HepG2 (cell line): ENCODE data around the gene MAPK7. TPM values are rescaled to one million over a fixed set of nuclear protein-coding genes. Genes with fewer than 3 reads are reported as not detected.

Experiments used
- CBX5 ChIP-seq: sonication (generic); formaldehyde crosslinking; IDR thresholded peaks from 2 replicates; pipeline ENCODE4 v1.4.0; 2020; ENCODE audit warnings: missing genetic modification reagents, borderline replicate concordance
- CREBL2 ChIP-seq: sonication (generic); formaldehyde crosslinking; IDR thresholded peaks from 2 replicates; pipeline ENCODE4 v1.8.1; 2023; ENCODE audit warnings: missing genetic modification reagents, mild to moderate bottlenecking, borderline replicate concordance
- CTCF ChIP-seq: sonication (generic); formaldehyde crosslinking; IDR thresholded peaks from 2 replicates; pipeline ENCODE4 v1.5.0; 2020; ENCODE audit warnings: mild to moderate bottlenecking, missing genetic modification reagents, moderate library complexity
- DBP ChIP-seq: sonication (generic); formaldehyde crosslinking; IDR thresholded peaks from 2 replicates; pipeline ENCODE4 v1.4.0; 2020; ENCODE audit warnings: missing genetic modification reagents; ENCODE audit errors: not compliant biosample characterization
- GTF3A ChIP-seq: sonication (generic); formaldehyde crosslinking; conservative IDR thresholded peaks from 2 replicates; pipeline ENCODE4 v1.4.0; 2020; ENCODE audit warnings: mild to moderate bottlenecking, missing genetic modification reagents
- HNF4G ChIP-seq, 2 experiments: sonication (generic) in 1 of 2; formaldehyde crosslinking in 1 of 2; IDR thresholded peaks; 2 replicates each; pipeline versions ENCODE4 v1.4.0 to v1.6.1; 2011 to 2020; ENCODE audit warnings: borderline replicate concordance in 2 of 2, low read depth in 2 of 2, mild to moderate bottlenecking in 2 of 2, low read length in 1 of 2, missing genetic modification reagents in 1 of 2, moderate library complexity in 1 of 2
- IRF2 ChIP-seq: IDR thresholded peaks from 2 replicates; pipeline ENCODE4 v1.6.1; 2018; ENCODE audit warnings: missing genetic modification reagents, missing compliant biosample characterization
- KDM5B ChIP-seq: sonication (generic); formaldehyde crosslinking; IDR thresholded peaks from 2 replicates; pipeline ENCODE4 v1.4.0; 2020; ENCODE audit warnings: missing genetic modification reagents, mild to moderate bottlenecking, borderline replicate concordance
- LCORL ChIP-seq, 2 experiments: fragments of 450-650 bp in 1 of 2; sonication (generic) in 1 of 2; formaldehyde crosslinking in 1 of 2; IDR thresholded peaks; 2 replicates each; pipeline versions ENCODE4 v1.5.0 to v1.6.1; 2017 to 2020; ENCODE audit warnings: antibody characterized with exemption in 1 of 2, missing genetic modification reagents in 1 of 2
- MAF1 ChIP-seq: sonication (generic); formaldehyde crosslinking; IDR thresholded peaks from 2 replicates; pipeline ENCODE4 v1.5.0; 2020; ENCODE audit warnings: missing genetic modification reagents, borderline replicate concordance
- MLLT10 ChIP-seq: sonication (generic); formaldehyde crosslinking; IDR thresholded peaks from 2 replicates; pipeline ENCODE4 v1.4.0; 2020; ENCODE audit warnings: missing genetic modification reagents
- REPIN1 ChIP-seq: sonication (generic); formaldehyde crosslinking; IDR thresholded peaks from 2 replicates; pipeline ENCODE4 v1.8.0; 2022; ENCODE audit warnings: missing genetic modification reagents, low read depth, mild to moderate bottlenecking, borderline replicate concordance
- SNRNP70 ChIP-seq: fragments of 200-400 bp; formaldehyde crosslinking; IDR thresholded peaks from 2 replicates; pipeline ENCODE4 v1.6.1; 2017; ENCODE audit warnings: mild to moderate bottlenecking, low read depth, low read length, moderate library complexity
- SYNCRIP ChIP-seq: fragments of 200-400 bp; formaldehyde crosslinking; IDR thresholded peaks from 2 replicates; pipeline ENCODE4 v1.6.1; 2018; ENCODE audit warnings: mild to moderate bottlenecking, low read depth, low read length; ENCODE audit not compliant: insufficient read depth
- ZFP41 ChIP-seq: sonication (generic); formaldehyde crosslinking; IDR thresholded peaks from 2 replicates; pipeline ENCODE4 v1.4.0; 2020; ENCODE audit warnings: mild to moderate bottlenecking, missing genetic modification reagents, borderline replicate concordance
- ZNF138 ChIP-seq: sonication (generic); formaldehyde crosslinking; IDR thresholded peaks from 2 replicates; pipeline ENCODE4 v1.5.0; 2020; ENCODE audit warnings: mild to moderate bottlenecking, low read depth, missing genetic modification reagents
- ZNF20 ChIP-seq: sonication (generic); formaldehyde crosslinking; IDR thresholded peaks from 2 replicates; pipeline ENCODE4 v1.4.0; 2020; ENCODE audit warnings: mild to moderate bottlenecking, moderate library complexity, missing genetic modification reagents
- ZNF33A ChIP-seq: sonication (generic); formaldehyde crosslinking; IDR thresholded peaks from 2 replicates; pipeline ENCODE4 v1.5.1; 2020; ENCODE audit warnings: missing genetic modification reagents, mild to moderate bottlenecking, moderate library complexity, borderline replicate concordance
- ZNF546 ChIP-seq: sonication (generic); formaldehyde crosslinking; conservative IDR thresholded peaks from 2 replicates; pipeline ENCODE4 v1.8.1; 2023; ENCODE audit warnings: mild to moderate bottlenecking, missing genetic modification reagents
- ZNF576 ChIP-seq: sonication (generic); formaldehyde crosslinking; IDR thresholded peaks from 2 replicates; pipeline ENCODE4 v1.4.0; 2020; ENCODE audit warnings: mild to moderate bottlenecking, missing genetic modification reagents
- polyA plus RNA-seq, 8 experiments: library from polyadenylated mRNA; depleted of rRNA in 3 of 8; stranded (reverse) in 7 of 8; unstranded in 1 of 8; fragments of >200 nt; fragmentation: Illumina TruSeq in 4 of 8; extraction: Trizol in 4 of 8; gene quantifications; 2 replicates each; pipeline versions ENCODE4 v1.2.1 to v1.2.3, GENCODE V29; 2011 to 2016; ENCODE audit warnings: low read depth in 4 of 8, missing spikeins in 1 of 8, mixed read lengths in 1 of 8; ENCODE audit not compliant: insufficient read depth in 1 of 8
- total RNA-seq, 5 experiments: library from RNA; depleted of rRNA; stranded (reverse); fragments of >200 nt; fragmentation: Illumina TruSeq; extraction: Trizol; gene quantifications; 2 replicates each; pipeline ENCODE4 v1.2.3, GENCODE V29; 2016; ENCODE audit warnings: low read depth in 1 of 5
- TF ChIP-seq, protein P1 (sequence below): sonication (generic); formaldehyde crosslinking; IDR thresholded peaks from 2 replicates; pipeline ENCODE4 v1.5.0; 2020; ENCODE audit warnings: mild to moderate bottlenecking, missing genetic modification reagents

Gene MAPK7
- total and polyA plus RNA-seq, 2 of the 13 experiments (the other 11 are each of a cell fraction or from before 2014, with no cell fraction given) = 2.9 to 5.9 TPM

GRCh38 chr17:19377602-19378415 is 489 bp upstream of the MAPK7 start (continued):
- TF ChIP-seq ZNF576 (CRISPR knock-in tag) (no peak), SYNCRIP (no peak), ZNF20 (CRISPR knock-in tag) (no peak), ZNF546 (CRISPR knock-in tag) (no peak), IRF2 (CRISPR knock-in tag) (peak; percentile 57; the same call in 1 of the 2 replicates), LCORL (IDR thresholded peaks at IDR 0.05) (no peak), LCORL (CRISPR knock-in tag; IDR thresholded peaks at IDR 0.05) (no peak; the same call in none of the 2 replicates), MLLT10 (CRISPR knock-in tag) (no peak), CBX5 (CRISPR knock-in tag) (no peak), DBP (peak; percentile 57), GTF3A (peak; percentile 92; the same call in 1 of the 2 replicates), ZFP41 (no peak), HNF4G (IDR thresholded peaks at IDR 0.05; ENCODE audit: borderline replicate concordance, low read depth, low read length) (no peak), HNF4G (CRISPR knock-in tag; IDR thresholded peaks at IDR 0.05; ENCODE audit: borderline replicate concordance, low read depth) (no peak), CREBL2 (CRISPR knock-in tag) (no peak), CTCF (peak; percentile 56), ZNF138 (CRISPR knock-in tag) (no peak), KDM5B (CRISPR knock-in tag) (peak; percentile 71; the same call in 1 of the 2 replicates), REPIN1 (no peak), ZNF33A (CRISPR knock-in tag) (no peak), SNRNP70 (no peak), MAF1 (CRISPR knock-in tag) (0 out of 2 replicates have a peak, but pooled peaks have one; percentile 30)
- TF ChIP-seq, protein P1, sequence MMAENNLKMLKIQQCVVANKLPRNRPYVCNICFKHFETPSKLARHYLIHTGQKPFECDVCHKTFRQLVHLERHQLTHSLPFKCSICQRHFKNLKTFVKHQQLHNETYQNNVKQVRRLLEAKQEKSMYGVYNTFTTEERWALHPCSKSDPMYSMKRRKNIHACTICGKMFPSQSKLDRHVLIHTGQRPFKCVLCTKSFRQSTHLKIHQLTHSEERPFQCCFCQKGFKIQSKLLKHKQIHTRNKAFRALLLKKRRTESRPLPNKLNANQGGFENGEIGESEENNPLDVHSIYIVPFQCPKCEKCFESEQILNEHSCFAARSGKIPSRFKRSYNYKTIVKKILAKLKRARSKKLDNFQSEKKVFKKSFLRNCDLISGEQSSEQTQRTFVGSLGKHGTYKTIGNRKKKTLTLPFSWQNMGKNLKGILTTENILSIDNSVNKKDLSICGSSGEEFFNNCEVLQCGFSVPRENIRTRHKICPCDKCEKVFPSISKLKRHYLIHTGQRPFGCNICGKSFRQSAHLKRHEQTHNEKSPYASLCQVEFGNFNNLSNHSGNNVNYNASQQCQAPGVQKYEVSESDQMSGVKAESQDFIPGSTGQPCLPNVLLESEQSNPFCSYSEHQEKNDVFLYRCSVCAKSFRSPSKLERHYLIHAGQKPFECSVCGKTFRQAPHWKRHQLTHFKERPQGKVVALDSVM (CRISPR knock-in tag) = 0 out of 2 replicates have a peak, but pooled peaks have one; percentile 15
